K562 (cell line): ENCODE results near the gene ZDHHC14. TPM values are rescaled to one million over a fixed set of nuclear protein-coding genes. Genes with fewer than 3 reads are reported as not detected.

Experiments used
- ATAC-seq: fragments of 200-7000 bp; cut with Tn5 transposase; 3 replicates; pipeline ENCODE4 v1.9.1; 2020; ENCODE audit warnings: moderate library complexity
- BruUV-seq: library from RNA; stranded (reverse); fragments of 400-500 nt; replicated peaks from 2 replicates; lab custom pipeline; 2021; lab: Mats Ljungman, UMichigan
- CTCF ChIA-PET: fragments of 300-600 bp; formaldehyde crosslinking; extraction: SDS; loops from one replicate; lab custom pipeline; 2021; ENCODE audit warnings: low intra/inter-chr PET ratio; lab: Yijun Ruan, JAX
- POLR2A ChIA-PET: fragments of 300-600, 350-650 bp; sonication (Branson Sonifier 250); formaldehyde crosslinking; extraction: SDS; loops from one replicate; lab custom pipeline; 2021; ENCODE audit warnings: antibody characterized with exemption, inconsistent platforms; lab: Yijun Ruan, JAX
- DNase-seq, 4 experiments: peaks; one replicate each; pipeline versions ENCODE4 v3.0.0 to v3.0.0-alpha.2; 2011 to 2018; ENCODE audit warnings: low spot score in 3 of 4, mixed read lengths in 3 of 4; ENCODE audit errors: extremely low read depth in 1 of 4
- FAIRE-seq: peaks from 2 replicates; lab custom pipeline; 2011; peaks lifted over from hg19 to GRCh38; lab: Jason Lieb, UNC
- H2AFZ ChIP-seq: 2 replicates; pipeline ENCODE4 v1.6.0; 2011; ENCODE audit warnings: low read depth, low read length, control low read depth, inconsistent platforms
- H3K27ac ChIP-seq: fragments of 200-600 bp; 3 replicates; pipeline ENCODE4 v1.8.0; 2011; ENCODE audit warnings: low read depth, mild to moderate bottlenecking, control low read depth, inconsistent platforms, low read length, moderate library complexity, mixed read lengths; ENCODE audit errors: extremely low read depth
- H3K27me3 ChIP-seq, 2 experiments: fragments of 300-600 bp in 1 of 2; 2 replicates in 1 of 2; 3 replicates in 1 of 2; pipeline versions ENCODE4 v1.6.0 to v1.8.0; 2011; ENCODE audit warnings: inconsistent platforms in 2 of 2, low read length in 2 of 2, mild to moderate bottlenecking in 1 of 2, mixed read lengths in 1 of 2, moderate library complexity in 1 of 2; ENCODE audit not compliant: control insufficient read depth in 2 of 2, insufficient read depth in 2 of 2
- H3K36me3 ChIP-seq: fragments of 300-600 bp; 3 replicates; pipeline ENCODE4 v1.8.0; 2011; ENCODE audit warnings: mild to moderate bottlenecking, low read length, inconsistent platforms; ENCODE audit not compliant: control insufficient read depth, insufficient read depth
- H3K4me1 ChIP-seq, 2 experiments: fragments of 200-600 bp in 1 of 2; replicated peaks in 1 of 2; 2 replicates in 1 of 2; 3 replicates in 1 of 2; pipeline versions ENCODE4 v1.5.1 to v1.8.0; 2011; ENCODE audit warnings: inconsistent platforms in 2 of 2, low read length in 2 of 2, mild to moderate bottlenecking in 1 of 2, mixed read lengths in 1 of 2, moderate library complexity in 1 of 2; ENCODE audit not compliant: control insufficient read depth in 2 of 2, insufficient read depth in 2 of 2
- H3K4me2 ChIP-seq: 2 replicates; pipeline ENCODE4 v1.6.1; 2011; ENCODE audit warnings: low read length, control low read depth, inconsistent platforms, mixed read lengths; ENCODE audit not compliant: insufficient read depth
- H3K4me3 ChIP-seq: fragments of 200-600 bp; sonication (generic), shearing (Covaris generic); 2 replicates; pipeline ENCODE4 v1.5.1; 2016; ENCODE audit warnings: control low read depth, inconsistent platforms
- H3K79me2 ChIP-seq: fragments of 200-600 bp; 3 replicates; pipeline ENCODE4 v1.8.0; 2011; ENCODE audit warnings: low read length, inconsistent platforms; ENCODE audit not compliant: control insufficient read depth, insufficient read depth
- H3K9ac ChIP-seq, 2 experiments: 2 replicates each; pipeline versions ENCODE4 v1.6.0 to v1.6.1; 2011; ENCODE audit warnings: low read depth in 2 of 2, low read length in 2 of 2, control low read depth in 1 of 2, inconsistent platforms in 1 of 2, mild to moderate bottlenecking in 1 of 2, mixed read lengths in 1 of 2; ENCODE audit not compliant: insufficient read depth in 1 of 2
- H3K9me1 ChIP-seq: one replicate; pipeline ENCODE4 v1.6.0; 2011; ENCODE audit warnings: inconsistent platforms, mild to moderate bottlenecking, low read length, moderate library complexity; ENCODE audit not compliant: control insufficient read depth, insufficient read depth
- H3K9me3 ChIP-seq: replicated peaks from 2 replicates; pipeline ENCODE4 v1.5.1; 2011; ENCODE audit warnings: low read depth, low read length, inconsistent platforms; ENCODE audit not compliant: control insufficient read depth, insufficient read depth
- H4K20me1 ChIP-seq: replicated peaks from 2 replicates; pipeline ENCODE4 v1.6.1; 2011; ENCODE audit warnings: low read length, inconsistent platforms, mixed read lengths; ENCODE audit not compliant: control insufficient read depth, insufficient read depth
- ATF3 ChIP-seq, 2 experiments: fragments of 450-650 bp in 1 of 2; sonication (generic) in 1 of 2; formaldehyde crosslinking in 1 of 2; IDR thresholded peaks in 1 of 2; conservative IDR thresholded peaks in 1 of 2; 2 replicates each; pipeline versions ENCODE4 v1.6.1 to v1.8.1; 2016 to 2023; ENCODE audit warnings: mild to moderate bottlenecking in 2 of 2, moderate library complexity in 2 of 2, inconsistent platforms in 1 of 2, missing genetic modification reagents in 1 of 2
- CBFB ChIP-seq: sonication (generic); formaldehyde crosslinking; IDR thresholded peaks from 2 replicates; pipeline ENCODE4 v1.4.0; 2020; ENCODE audit warnings: mild to moderate bottlenecking, missing genetic modification reagents
- CEBPB ChIP-seq: fragments of 450-650 bp; IDR thresholded peaks from 2 replicates; pipeline ENCODE4 v1.6.1; 2016; ENCODE audit warnings: missing genetic modification characterization, missing compliant biosample characterization
- HNRNPL ChIP-seq: fragments of 200-400 bp; formaldehyde crosslinking; IDR thresholded peaks from 2 replicates; pipeline ENCODE4 v1.6.1; 2017; ENCODE audit warnings: low read depth, mild to moderate bottlenecking, low read length
- JUN ChIP-seq, 2 experiments: sonication (generic) in 1 of 2; formaldehyde crosslinking in 1 of 2; IDR thresholded peaks; 2 replicates each; pipeline versions ENCODE4 v1.6.1 to v1.8.0; 2012 to 2022; ENCODE audit warnings: borderline replicate concordance in 2 of 2, mild to moderate bottlenecking in 2 of 2, improper control_type of control experiment in 1 of 2, low read depth in 1 of 2, low read length in 1 of 2, missing genetic modification reagents in 1 of 2
- KDM1A ChIP-seq, 2 experiments: fragments of 450-650 bp; IDR thresholded peaks; 2 replicates each; pipeline ENCODE4 v1.6.1; 2016; ENCODE audit warnings: mild to moderate bottlenecking in 2 of 2
- NR1H2 ChIP-seq: sonication (generic); formaldehyde crosslinking; IDR thresholded peaks from 2 replicates; pipeline ENCODE4 v1.4.0; 2020; ENCODE audit warnings: mild to moderate bottlenecking, missing genetic modification reagents
- NUFIP1 ChIP-seq: fragments of 450-650 bp; IDR thresholded peaks from 2 replicates; pipeline ENCODE4 v1.6.1; 2018; ENCODE audit not compliant: partially characterized antibody
- SMARCC2 ChIP-seq: fragments of 450-650 bp; IDR thresholded peaks from 2 replicates; pipeline ENCODE4 v1.6.1; 2017; ENCODE audit warnings: antibody characterized with exemption, moderate library complexity, mild to moderate bottlenecking, low read depth
- SMARCE1 ChIP-seq: fragments of 450-650 bp; IDR thresholded peaks from 2 replicates; pipeline ENCODE4 v1.7.1; 2016; ENCODE audit warnings: mild to moderate bottlenecking
- VEZF1 ChIP-seq: fragments of 200-800 bp; sonication (Bioruptor generic); IDR thresholded peaks from 2 replicates; pipeline ENCODE4 v1.6.1; 2017; ENCODE audit warnings: missing genetic modification characterization, missing compliant biosample characterization
- ZBTB34 ChIP-seq: fragments of 250-450 bp; sonication (Bioruptor Pico); IDR thresholded peaks from 2 replicates; pipeline ENCODE4 v1.8.0; 2021; ENCODE audit warnings: mild to moderate bottlenecking, moderate library complexity
- ZNF280A ChIP-seq: fragments of 450-650 bp; IDR thresholded peaks from 2 replicates; pipeline ENCODE4 v1.6.1; 2018; ENCODE audit warnings: mild to moderate bottlenecking, low read depth; ENCODE audit not compliant: partially characterized antibody
- ZNF311 ChIP-seq: fragments of 250-450 bp; sonication (Bioruptor Pico); IDR thresholded peaks from 2 replicates; pipeline ENCODE4 v1.4.0; 2020; ENCODE audit warnings: mild to moderate bottlenecking, moderate library complexity
- ZNF445 ChIP-seq: fragments of 250-450 bp; sonication (Bioruptor Pico); IDR thresholded peaks from 2 replicates; pipeline ENCODE4 v1.4.0; 2020; ENCODE audit warnings: low read depth, mild to moderate bottlenecking, moderate library complexity
- ZNF79 ChIP-seq: fragments of 250-450 bp; sonication (Bioruptor Pico); IDR thresholded peaks from 2 replicates; pipeline ENCODE4 v1.4.0; 2020; ENCODE audit warnings: low read depth, mild to moderate bottlenecking, moderate library complexity
- WGBS: fragments of 100-300 bp; shearing (Covaris generic); methylation state at CpG from one replicate; pipeline ENCODE4 v1.1.6; 2016; ENCODE audit warnings: low coverage, mixed read lengths; ENCODE audit not compliant: insufficient coverage; ENCODE audit errors: missing lambda C conversion rate; 5-methylcytosine and 5-hydroxymethylcytosine counted together
- in situ Hi-C: fragments of 300-500 bp; cut with MboI; formaldehyde crosslinking; loops from 4 replicates; pipeline ENCODE4 v1.15.0; 2018; ENCODE audit warnings: inconsistent platforms, mixed read lengths
- intact Hi-C: fragments of 100-400 bp; cut with micrococcal nuclease; formaldehyde crosslinking; loops from 2 replicates; pipeline ENCODE4 v1.14.2; 2022
- polyA plus RNA-seq, 8 experiments: library from polyadenylated mRNA; depleted of rRNA in 4 of 8; stranded (reverse) in 5 of 8; unstranded in 3 of 8; fragments of >200 nt; fragmentation: Nextera tagmentation in 2 of 8; fragmentation: Illumina TruSeq in 1 of 8; extraction: Ambion mirVana in 2 of 8; extraction: Trizol in 1 of 8; gene quantifications; 2 replicates each; pipeline versions ENCODE4 v1.2.1 to v1.2.3, GENCODE V29; 2011 to 2014; ENCODE audit warnings: inconsistent platforms in 1 of 8, missing spikeins in 1 of 8
- total RNA-seq, 7 experiments: library from RNA; depleted of rRNA in 6 of 7; stranded (reverse); fragments of >200 nt in 6 of 7; fragmentation: Illumina TruSeq in 2 of 7; extraction: Trizol in 2 of 7; gene quantifications; 2 replicates each; pipeline versions ENCODE4 v1.2.1 to v1.2.3, GENCODE V29; 2011 to 2021; ENCODE audit warnings: low replicate concordance in 1 of 7

The ZDHHC14 gene
- total and polyA plus RNA-seq, 9 of the 15 experiments (the other 6 are each of a cell fraction or from before 2014, with no cell fraction given) = 0.92 to 23.1 (median 13.8) TPM

- 23% methylated on average over 7 of the region's 7 CpGs for WGBS
- H3K79me2 ChIP-seq = no peaks in the 10 kb centered on the region
- no TSS peak for BruUV-seq
- no peaks in the 10 kb centered on the region for H3K9me3 ChIP-seq
- no peaks in the 10 kb centered on the region for H3K9me1 ChIP-seq
- H3K4me3 ChIP-seq = no peak overlapping the region
- in situ Hi-C loops = no loop called here
- intact Hi-C loops = no loop called here
- H4K20me1 ChIP-seq = 0 out of 2 replicates have a peak, but pooled peaks cover 6% of the 10 kb centered on the region
- H3K27me3 ChIP-seq = peaks cover 0 to 7% of the 10 kb centered on the region in 2 experiments; a peak in 2 of 5 replicates
- no peak for DNase-seq
- peaks cover 0 to 6% of the 10 kb centered on the region in 2 experiments; a peak in 2 of 5 replicates for H3K4me1 ChIP-seq
- H2AFZ ChIP-seq = no peak overlapping the region
- ATAC-seq = no peak
- no peak overlapping the region for H3K9ac ChIP-seq
- no peak overlapping the region for H3K27ac ChIP-seq
- POLR2A ChIA-PET = interaction anchor here (0.6 to 1.2 kb wide), 3 partner anchors 11 to 185 kb away, joined by 3 read pairs; no protein-coding TSS in a partner anchor
- no peak overlapping the region for H3K4me2 ChIP-seq
- H3K36me3 ChIP-seq = no peaks in the 10 kb centered on the region
- FAIRE-seq = peak; percentile 26
- CTCF ChIA-PET = interaction anchor here (0.6 kb wide), 1 partner anchor 190 kb away, joined by 5 read pairs; no protein-coding TSS in a partner anchor
- TF ChIP-seq VEZF1 (CRISPR knock-in tag) (no peak), JUN (IDR thresholded peaks at IDR 0.05; ENCODE audit: borderline replicate concordance, low read depth, low read length) (peak; percentile 76), JUN (CRISPR knock-in tag; IDR thresholded peaks at IDR 0.05; ENCODE audit: borderline replicate concordance) (no peak), NR1H2 (no peak), ZNF445 (CRISPR knock-in tag) (no peak), CEBPB (tag) (peak; percentile 69), SMARCC2 (peak; percentile 62; the same call in 1 of the 2 replicates), ZNF311 (CRISPR knock-in tag) (no peak), SMARCE1 (peak; percentile 65; the same call in 1 of the 2 replicates), KDM1A (IDR thresholded peaks at IDR 0.05) (peak; percentile 31 to 45; a peak in 2 of 4 replicates), NUFIP1 (no peak), ATF3 (IDR thresholded peaks at IDR 0.05) (peak; percentile 79), ATF3 (CRISPR knock-in tag; conservative IDR thresholded peaks at IDR 0.05) (no peak), ZNF79 (no peak), ZNF280A (no peak), CBFB (CRISPR knock-in tag) (no peak), ZBTB34 (CRISPR knock-in tag) (no peak), HNRNPL (no peak)
Measured at GRCh38 chr6:157682856-157683481, 302.0 kb downstream of the ZDHHC14 start.
